WTC11 (cell line): ENCODE results near the gene DLG5. TPM values are rescaled to one million over a fixed set of nuclear protein-coding genes. Genes with fewer than 3 reads are reported as not detected.

Source experiments
- ATAC-seq: fragments of 200-7000 bp; cut with Tn5 transposase; 2 replicates; pipeline ENCODE4 v1.10.0; 2021; ENCODE audit warnings: mild to moderate bottlenecking, moderate library complexity
- CTCF ChIA-PET: fragments of 300-600 bp; sonication (Branson Sonifier 250); formaldehyde crosslinking; loops from one replicate; lab custom pipeline; 2021; ENCODE audit warnings: antibody characterized with exemption; lab: Charles Lee
- POLR2A ChIA-PET: fragments of 350-600 bp; sonication (Branson Sonifier 250); formaldehyde crosslinking; loops from one replicate; lab custom pipeline; 2021; ENCODE audit warnings: antibody characterized with exemption; lab: Charles Lee
- DNase-seq: peaks from one replicate; pipeline ENCODE4 v3.0.0; 2021; ENCODE audit warnings: low spot score
- H3K27ac Mint-ChIP-seq: 2 replicates; pipeline ENCODE4 v1.8.0; 2021; ENCODE audit warnings: mixed read lengths
- H3K27me3 Mint-ChIP-seq: 2 replicates; pipeline ENCODE4 v1.8.0; 2021; ENCODE audit warnings: low read depth, mild to moderate bottlenecking, moderate library complexity, mixed read lengths
- H3K36me3 Mint-ChIP-seq: 2 replicates; pipeline ENCODE4 v1.8.0; 2021; ENCODE audit warnings: mixed read lengths
- H3K4me1 Mint-ChIP-seq: 2 replicates; pipeline ENCODE4 v1.8.0; 2022; ENCODE audit warnings: mixed read lengths
- H3K4me3 Mint-ChIP-seq: 2 replicates; pipeline ENCODE4 v1.8.0; 2021; ENCODE audit warnings: mild to moderate bottlenecking, moderate library complexity, mixed read lengths
- H3K9me3 Mint-ChIP-seq: 2 replicates; pipeline ENCODE4 v1.8.0; 2021; ENCODE audit warnings: mixed read lengths
- ETV6 ChIP-seq: sonication (generic); formaldehyde crosslinking; IDR thresholded peaks from 2 replicates; pipeline ENCODE4 v1.8.1; 2022; ENCODE audit warnings: mild to moderate bottlenecking, missing genetic modification reagents
- GRHL2 ChIP-seq: fragments of 250-450 bp; sonication (Bioruptor Pico); IDR thresholded peaks from 2 replicates; pipeline ENCODE4 v1.8.0; 2022; ENCODE audit warnings: mild to moderate bottlenecking, moderate library complexity; ENCODE audit not compliant: insufficient replicate concordance, severe bottlenecking
- HMGA2 ChIP-seq: fragments of 250-450 bp; sonication (Bioruptor Pico); IDR thresholded peaks from 2 replicates; pipeline ENCODE4 v1.4.0; 2021; ENCODE audit warnings: mild to moderate bottlenecking, moderate library complexity
- JAZF1 ChIP-seq: fragments of 250-450 bp; sonication (Bioruptor Pico); IDR thresholded peaks from 2 replicates; pipeline ENCODE4 v1.9.0; 2021; ENCODE audit warnings: moderate library complexity, mild to moderate bottlenecking, inconsistent platforms
- NFATC4 ChIP-seq: fragments of 250-450 bp; sonication (Bioruptor Pico); IDR thresholded peaks from 2 replicates; pipeline ENCODE4 v1.9.0; 2021; ENCODE audit warnings: mild to moderate bottlenecking
- NR2C2 ChIP-seq: sonication (generic); formaldehyde crosslinking; IDR thresholded peaks from 2 replicates; pipeline ENCODE4 v1.8.0; 2022; ENCODE audit warnings: mild to moderate bottlenecking, missing genetic modification reagents
- RELA ChIP-seq: sonication (generic); formaldehyde crosslinking; IDR thresholded peaks from 2 replicates; pipeline ENCODE4 v1.8.1; 2022; ENCODE audit warnings: missing genetic modification reagents, mild to moderate bottlenecking, borderline replicate concordance
- USF2 ChIP-seq: sonication (generic); formaldehyde crosslinking; IDR thresholded peaks from 2 replicates; pipeline ENCODE4 v1.8.1; 2023; ENCODE audit warnings: mild to moderate bottlenecking, missing genetic modification reagents, moderate library complexity
- ZNF121 ChIP-seq: sonication (generic); formaldehyde crosslinking; IDR thresholded peaks from 2 replicates; pipeline ENCODE4 v1.8.0; 2023; ENCODE audit warnings: missing genetic modification reagents
- ZNF263 ChIP-seq: sonication (generic); formaldehyde crosslinking; IDR thresholded peaks from 2 replicates; pipeline ENCODE4 v1.8.1; 2022; ENCODE audit warnings: low read depth, mild to moderate bottlenecking, moderate library complexity, missing genetic modification reagents
- ZNF396 ChIP-seq: fragments of 250-450 bp; sonication (Bioruptor Pico); IDR thresholded peaks from 2 replicates; pipeline ENCODE4 v1.8.0; 2021; ENCODE audit warnings: mild to moderate bottlenecking, moderate library complexity, borderline replicate concordance
- ZNF532 ChIP-seq: fragments of 250-450 bp; sonication (Bioruptor Pico); IDR thresholded peaks from 2 replicates; pipeline ENCODE4 v1.9.0; 2021; ENCODE audit warnings: mild to moderate bottlenecking, borderline replicate concordance
- ZNF671 ChIP-seq: fragments of 250-450 bp; sonication (Bioruptor Pico); IDR thresholded peaks from 2 replicates; pipeline ENCODE4 v1.8.0; 2021; ENCODE audit warnings: mild to moderate bottlenecking
- total RNA-seq: library from RNA; stranded (reverse); gene quantifications from 3 replicates; pipeline ENCODE4 v1.2.3, GENCODE V29; 2021
- TF ChIP-seq, protein P1 (sequence below): sonication (generic); formaldehyde crosslinking; IDR thresholded peaks from 2 replicates; pipeline ENCODE4 v1.8.0; 2022; ENCODE audit warnings: mild to moderate bottlenecking, missing genetic modification reagents
- TF ChIP-seq, protein P2 (sequence below): sonication (generic); formaldehyde crosslinking; IDR thresholded peaks from 2 replicates; pipeline ENCODE4 v1.8.1; 2023; ENCODE audit warnings: mild to moderate bottlenecking, moderate library complexity, missing genetic modification reagents
- TF ChIP-seq, protein P3 (sequence below): sonication (generic); formaldehyde crosslinking; IDR thresholded peaks from 2 replicates; pipeline ENCODE4 v1.8.1; 2022; ENCODE audit warnings: low read depth, missing genetic modification reagents, borderline replicate concordance
- TF ChIP-seq, protein P4 (sequence below): sonication (generic); formaldehyde crosslinking; IDR thresholded peaks from 2 replicates; pipeline ENCODE4 v1.8.1; 2023; ENCODE audit warnings: mild to moderate bottlenecking, missing genetic modification reagents

DLG5 gene
- total RNA-seq, 1 experiment from 2014 or later: 65.5 TPM

GRCh38 chr10:77801474-77802161 lies 124.9 kb downstream of the DLG5 start:
- no peak overlapping the region for H3K4me3 Mint-ChIP-seq
- H3K27me3 Mint-ChIP-seq: no peaks in the 10 kb centered on the region
- DNase-seq: no peak
- H3K36me3 Mint-ChIP-seq: peaks cover 48% of the 10 kb centered on the region
- ChIA-PET CTCF (no interaction called here), POLR2A (no interaction called here)
- H3K9me3 Mint-ChIP-seq: no peaks in the 10 kb centered on the region
- TF ChIP-seq, protein P1, sequence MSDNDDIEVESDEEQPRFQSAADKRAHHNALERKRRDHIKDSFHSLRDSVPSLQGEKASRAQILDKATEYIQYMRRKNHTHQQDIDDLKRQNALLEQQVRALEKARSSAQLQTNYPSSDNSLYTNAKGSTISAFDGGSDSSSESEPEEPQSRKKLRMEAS (CRISPR knock-in tag): no peak
- H3K27ac Mint-ChIP-seq: peak overlapping the region; percentile 82
- ATAC-seq: no peak; the same call in 1 of the 2 replicates
- peaks cover 27% of the 10 kb centered on the region for H3K4me1 Mint-ChIP-seq

- Mint-ChIP-seq H3K9me3 (no peaks in the 10 kb centered on the region), H3K27ac (peak overlapping the region; percentile 51), H3K4me3 (no peak overlapping the region), H3K27me3 (no peaks in the 10 kb centered on the region), H3K4me1 (peaks cover 27% of the 10 kb centered on the region), H3K36me3 (peaks cover 51% of the 10 kb centered on the region)
- CTCF ChIA-PET: no interaction called here
- TF ChIP-seq NR2C2 (no peak), NFATC4 (CRISPR knock-in tag) (no peak), ZNF121 (CRISPR knock-in tag) (no peak), ZNF396 (CRISPR knock-in tag) (no peak), RELA (CRISPR knock-in tag) (no peak), HMGA2 (no peak), ZNF263 (CRISPR knock-in tag) (no peak), USF2 (CRISPR knock-in tag) (no peak), ETV6 (CRISPR knock-in tag) (no peak), ZNF671 (CRISPR knock-in tag) (no peak)
- TF ChIP-seq, protein P2, sequence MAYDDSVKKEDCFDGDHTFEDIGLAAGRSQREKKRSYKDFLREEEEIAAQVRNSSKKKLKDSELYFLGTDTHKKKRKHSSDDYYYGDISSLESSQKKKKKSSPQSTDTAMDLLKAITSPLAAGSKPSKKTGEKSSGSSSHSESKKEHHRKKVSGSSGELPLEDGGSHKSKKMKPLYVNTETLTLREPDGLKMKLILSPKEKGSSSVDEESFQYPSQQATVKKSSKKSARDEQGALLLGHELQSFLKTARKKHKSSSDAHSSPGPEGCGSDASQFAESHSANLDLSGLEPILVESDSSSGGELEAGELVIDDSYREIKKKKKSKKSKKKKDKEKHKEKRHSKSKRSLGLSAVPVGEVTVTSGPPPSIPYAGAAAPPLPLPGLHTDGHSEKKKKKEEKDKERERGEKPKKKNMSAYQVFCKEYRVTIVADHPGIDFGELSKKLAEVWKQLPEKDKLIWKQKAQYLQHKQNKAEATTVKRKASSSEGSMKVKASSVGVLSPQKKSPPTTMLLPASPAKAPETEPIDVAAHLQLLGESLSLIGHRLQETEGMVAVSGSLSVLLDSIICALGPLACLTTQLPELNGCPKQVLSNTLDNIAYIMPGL (CRISPR knock-in tag): no peak
- TF ChIP-seq, protein P3, sequence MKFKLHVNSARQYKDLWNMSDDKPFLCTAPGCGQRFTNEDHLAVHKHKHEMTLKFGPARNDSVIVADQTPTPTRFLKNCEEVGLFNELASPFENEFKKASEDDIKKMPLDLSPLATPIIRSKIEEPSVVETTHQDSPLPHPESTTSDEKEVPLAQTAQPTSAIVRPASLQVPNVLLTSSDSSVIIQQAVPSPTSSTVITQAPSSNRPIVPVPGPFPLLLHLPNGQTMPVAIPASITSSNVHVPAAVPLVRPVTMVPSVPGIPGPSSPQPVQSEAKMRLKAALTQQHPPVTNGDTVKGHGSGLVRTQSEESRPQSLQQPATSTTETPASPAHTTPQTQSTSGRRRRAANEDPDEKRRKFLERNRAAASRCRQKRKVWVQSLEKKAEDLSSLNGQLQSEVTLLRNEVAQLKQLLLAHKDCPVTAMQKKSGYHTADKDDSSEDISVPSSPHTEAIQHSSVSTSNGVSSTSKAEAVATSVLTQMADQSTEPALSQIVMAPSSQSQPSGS (CRISPR knock-in tag): no peak
- DNase-seq (no peak), ATAC-seq (no peak)
- POLR2A ChIA-PET: no interaction called here
Measured at GRCh38 chr10:77800738-77801266, 125.8 kb downstream of the DLG5 start.

- no peak overlapping the region for H3K4me3 Mint-ChIP-seq
- peaks cover 27% of the 10 kb centered on the region for H3K4me1 Mint-ChIP-seq
- DNase-seq (no peak), ATAC-seq (no peak)
- 0 out of 2 replicates have a peak overlapping the region, but pooled peaks have one; percentile 28 for H3K27ac Mint-ChIP-seq
- POLR2A ChIA-PET: no interaction called here
- no peaks in the 10 kb centered on the region for H3K27me3 Mint-ChIP-seq
- no peaks in the 10 kb centered on the region for H3K9me3 Mint-ChIP-seq
- TF ChIP-seq GRHL2 (CRISPR knock-in tag): no peak
- TF ChIP-seq, protein P2 (CRISPR knock-in tag): no peak
- no peak for TF ChIP-seq ZNF532 (CRISPR knock-in tag)
- TF ChIP-seq JAZF1 (CRISPR knock-in tag): no peak
- TF ChIP-seq, protein P4, sequence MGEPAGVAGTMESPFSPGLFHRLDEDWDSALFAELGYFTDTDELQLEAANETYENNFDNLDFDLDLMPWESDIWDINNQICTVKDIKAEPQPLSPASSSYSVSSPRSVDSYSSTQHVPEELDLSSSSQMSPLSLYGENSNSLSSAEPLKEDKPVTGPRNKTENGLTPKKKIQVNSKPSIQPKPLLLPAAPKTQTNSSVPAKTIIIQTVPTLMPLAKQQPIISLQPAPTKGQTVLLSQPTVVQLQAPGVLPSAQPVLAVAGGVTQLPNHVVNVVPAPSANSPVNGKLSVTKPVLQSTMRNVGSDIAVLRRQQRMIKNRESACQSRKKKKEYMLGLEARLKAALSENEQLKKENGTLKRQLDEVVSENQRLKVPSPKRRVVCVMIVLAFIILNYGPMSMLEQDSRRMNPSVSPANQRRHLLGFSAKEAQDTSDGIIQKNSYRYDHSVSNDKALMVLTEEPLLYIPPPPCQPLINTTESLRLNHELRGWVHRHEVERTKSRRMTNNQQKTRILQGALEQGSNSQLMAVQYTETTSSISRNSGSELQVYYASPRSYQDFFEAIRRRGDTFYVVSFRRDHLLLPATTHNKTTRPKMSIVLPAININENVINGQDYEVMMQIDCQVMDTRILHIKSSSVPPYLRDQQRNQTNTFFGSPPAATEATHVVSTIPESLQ (CRISPR knock-in tag): no peak
- peaks cover 51% of the 10 kb centered on the region for H3K36me3 Mint-ChIP-seq
- CTCF ChIA-PET: no interaction called here
Measured at GRCh38 chr10:77800320-77800719, 126.2 kb downstream of the DLG5 start.
